Camera-type eye (tissue), 1 donor: ENCODE measurements around the gene EIF3CL. TPM values are rescaled to one million over a fixed set of nuclear protein-coding genes. Genes with fewer than 3 reads are reported as not detected.

ENCODE experiments used
- total RNA-seq: library from RNA; depleted of rRNA; stranded (reverse); fragments of >200 nt; gene quantifications from one replicate; pipeline ENCODE4 v1.2.3, GENCODE V29; 2014

The EIF3CL gene, protein sequence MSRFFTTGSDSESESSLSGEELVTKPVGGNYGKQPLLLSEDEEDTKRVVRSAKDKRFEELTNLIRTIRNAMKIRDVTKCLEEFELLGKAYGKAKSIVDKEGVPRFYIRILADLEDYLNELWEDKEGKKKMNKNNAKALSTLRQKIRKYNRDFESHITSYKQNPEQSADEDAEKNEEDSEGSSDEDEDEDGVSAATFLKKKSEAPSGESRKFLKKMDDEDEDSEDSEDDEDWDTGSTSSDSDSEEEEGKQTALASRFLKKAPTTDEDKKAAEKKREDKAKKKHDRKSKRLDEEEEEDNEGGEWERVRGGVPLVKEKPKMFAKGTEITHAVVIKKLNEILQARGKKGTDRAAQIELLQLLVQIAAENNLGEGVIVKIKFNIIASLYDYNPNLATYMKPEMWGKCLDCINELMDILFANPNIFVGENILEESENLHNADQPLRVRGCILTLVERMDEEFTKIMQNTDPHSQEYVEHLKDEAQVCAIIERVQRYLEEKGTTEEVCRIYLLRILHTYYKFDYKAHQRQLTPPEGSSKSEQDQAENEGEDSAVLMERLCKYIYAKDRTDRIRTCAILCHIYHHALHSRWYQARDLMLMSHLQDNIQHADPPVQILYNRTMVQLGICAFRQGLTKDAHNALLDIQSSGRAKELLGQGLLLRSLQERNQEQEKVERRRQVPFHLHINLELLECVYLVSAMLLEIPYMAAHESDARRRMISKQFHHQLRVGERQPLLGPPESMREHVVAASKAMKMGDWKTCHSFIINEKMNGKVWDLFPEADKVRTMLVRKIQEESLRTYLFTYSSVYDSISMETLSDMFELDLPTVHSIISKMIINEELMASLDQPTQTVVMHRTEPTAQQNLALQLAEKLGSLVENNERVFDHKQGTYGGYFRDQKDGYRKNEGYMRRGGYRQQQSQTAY
- total RNA-seq: 65.0 TPM

DNA sequence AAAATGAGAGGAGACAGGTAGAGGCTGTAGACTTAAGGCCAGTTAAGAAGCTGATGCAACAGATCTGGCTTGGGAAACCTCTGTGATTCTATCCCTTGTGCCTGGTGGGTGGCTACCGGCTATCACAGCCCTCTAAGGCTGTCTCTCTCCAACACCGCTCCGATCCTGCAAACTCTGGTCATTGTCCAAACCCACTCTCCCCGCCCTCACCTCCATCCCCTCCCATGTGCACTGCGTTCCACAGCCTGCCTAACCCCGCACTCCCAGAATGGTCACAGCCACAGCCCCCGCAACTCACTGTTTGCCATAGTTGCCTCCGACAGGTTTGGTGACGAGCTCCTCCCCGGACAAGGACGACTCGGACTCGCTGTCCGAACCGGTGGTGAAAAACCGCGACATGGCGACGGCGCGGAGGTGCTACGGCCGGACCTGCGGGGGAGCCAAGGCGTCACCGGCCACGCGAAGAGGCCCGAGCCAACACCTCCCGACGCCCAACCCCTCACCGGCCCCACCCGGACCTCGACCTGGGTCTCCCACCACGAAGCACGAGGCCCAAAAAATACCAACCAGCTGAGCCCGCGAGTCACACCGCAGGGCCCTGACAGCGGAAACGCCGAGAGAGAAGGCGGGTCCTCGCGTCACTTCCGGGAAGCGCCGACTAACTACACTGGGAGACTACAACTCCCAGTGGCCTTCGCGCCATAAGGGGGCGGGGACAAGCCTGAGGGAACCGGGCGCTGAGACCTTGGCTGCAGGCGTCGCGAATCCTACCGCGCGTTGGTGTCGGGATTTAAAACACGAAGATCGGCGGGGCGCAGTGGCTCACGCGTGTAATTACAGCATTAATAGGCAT, at the start of gene EIF3CL:
TSS of gene EIF3CL (minus strand) at position 622 of the 853 bp plus-strand sequence. CDS start at position 399, 223 bp downstream.

GRCh38 chr16:28363408-28363807, 40.2 kb downstream of the EIF3CL start, which contains the start of gene NPIPB6:
Gene NPIPB6 (minus strand): TSS chr16:28363508. CDS start chr16:28362822, 686 bp downstream.

Other genes with a start within 250 kb of the EIF3CL start
- gene XPO6, start 191.9 kb downstream of the EIF3CL start, total RNA-seq: 78.5 TPM
- 19.0 TPM for gene SBK1, start 111.3 kb downstream of the EIF3CL start, total RNA-seq
- 11.4 TPM for gene NPIPB6, start 40.3 kb downstream of the EIF3CL start, total RNA-seq
- gene NPIPB7, start 68.5 kb upstream of the EIF3CL start, total RNA-seq: not detected
- gene CLN3, start 88.2 kb upstream of the EIF3CL start, total RNA-seq: 17.1 TPM
- 0.60 TPM for gene APOBR, start 90.8 kb upstream of the EIF3CL start, total RNA-seq
- not detected for gene IL27, start 103.0 kb upstream of the EIF3CL start, total RNA-seq
- 2.5 TPM for gene NUPR1, start 135.1 kb upstream of the EIF3CL start, total RNA-seq
- gene SGF29, start 150.1 kb upstream of the EIF3CL start, total RNA-seq: 17.3 TPM
- gene SULT1A2, start 193.2 kb upstream of the EIF3CL start, total RNA-seq: not detected
- gene SULT1A1, start 206.2 kb upstream of the EIF3CL start, total RNA-seq: 22.3 TPM
- not detected for gene NPIPB8, start 234.2 kb upstream of the EIF3CL start, total RNA-seq